HUES48 (cell line): ENCODE measurements around the gene SHISA7.

ENCODE experiments used
- H3K27ac ChIP-seq: one replicate; pipeline ENCODE4 v1.7.0; 2013; ENCODE audit warnings: low read depth, low read length, inconsistent platforms
- H3K27me3 ChIP-seq: 2 replicates; pipeline ENCODE4 v1.6.1; 2013; ENCODE audit warnings: mild to moderate bottlenecking, low read length; ENCODE audit not compliant: control insufficient read depth, insufficient read depth
- H3K36me3 ChIP-seq: 2 replicates; pipeline ENCODE4 v1.6.1; 2013; ENCODE audit warnings: low read length; ENCODE audit not compliant: control insufficient read depth, insufficient read depth
- H3K4me1 ChIP-seq: 2 replicates; pipeline ENCODE4 v1.6.1; 2013; ENCODE audit warnings: mild to moderate bottlenecking, low read length; ENCODE audit not compliant: control insufficient read depth, insufficient read depth
- H3K4me3 ChIP-seq: 2 replicates; pipeline ENCODE4 v1.5.1; 2013; ENCODE audit warnings: mild to moderate bottlenecking, low read depth, low read length
- H3K9ac ChIP-seq: 2 replicates; pipeline ENCODE4 v1.6.1; 2013; ENCODE audit warnings: mild to moderate bottlenecking, low read depth, low read length, moderate library complexity
- H3K9me3 ChIP-seq: 2 replicates; pipeline ENCODE4 v1.6.1; 2013; ENCODE audit warnings: low read length; ENCODE audit not compliant: control insufficient read depth, insufficient read depth

The SHISA7 gene

DNA sequence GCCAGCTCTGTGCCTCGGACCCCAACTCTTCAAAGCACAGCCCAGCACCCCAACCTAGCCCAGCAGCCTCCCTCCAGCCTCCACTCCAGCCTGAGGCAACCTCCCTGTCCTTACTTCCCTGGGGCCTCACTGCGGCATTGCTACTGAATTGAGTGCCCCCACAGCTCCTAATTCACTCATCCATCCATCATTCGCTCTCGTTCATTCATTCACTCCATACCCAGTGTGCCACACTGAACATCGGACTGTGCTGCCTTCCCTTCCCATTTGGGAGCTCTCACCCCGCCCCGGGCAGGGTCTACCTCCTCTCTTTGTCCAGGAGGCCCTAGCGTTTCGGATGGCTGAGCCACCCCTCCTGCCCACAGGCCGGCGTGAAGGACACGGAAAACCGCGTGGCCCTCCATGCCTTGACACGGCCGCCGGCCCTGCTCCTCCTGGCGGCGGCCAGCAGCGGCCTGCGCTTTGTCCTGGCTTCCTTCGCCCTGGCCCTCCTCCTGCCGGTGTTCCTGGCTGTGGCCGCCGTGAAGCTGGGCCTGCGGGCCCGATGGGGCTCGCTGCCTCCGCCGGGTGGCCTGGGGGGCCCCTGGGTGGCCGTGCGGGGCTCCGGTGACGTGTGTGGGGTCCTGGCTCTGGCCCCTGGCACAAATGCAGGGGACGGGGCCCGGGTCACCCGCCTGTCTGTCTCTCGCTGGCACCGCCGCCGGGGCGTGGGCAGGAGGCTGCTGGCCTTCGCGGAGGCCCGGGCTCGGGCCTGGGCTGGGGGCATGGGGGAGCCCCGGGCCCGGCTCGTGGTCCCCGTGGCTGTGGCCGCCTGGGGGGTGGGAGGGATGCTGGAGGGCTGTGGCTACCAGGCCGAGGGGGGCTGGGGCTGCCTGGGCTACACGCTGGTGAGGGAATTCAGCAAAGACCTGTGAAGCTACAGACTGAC is 43.2 kb upstream of the SHISA7 start:
- peaks cover 41% of the 10 kb centered on the region for H3K4me1 ChIP-seq
- peaks cover 4% of the 10 kb centered on the region; the same call in 1 of the 2 replicates for H3K36me3 ChIP-seq
- H3K9ac ChIP-seq = no peak overlapping the region; the same call in 1 of the 2 replicates
- no peaks in the 10 kb centered on the region for H3K9me3 ChIP-seq
- H3K27me3 ChIP-seq = no peaks in the 10 kb centered on the region
- H3K27ac ChIP-seq = peak overlapping the region; percentile 75
- peak overlapping the region; percentile 89; the same call in 1 of the 2 replicates for H3K4me3 ChIP-seq

- Histone ChIP-seq H3K36me3 (peaks cover 4% of the 10 kb centered on the region; the same call in 1 of the 2 replicates), H3K9ac (peak overlapping the region; percentile 66), H3K9me3 (no peaks in the 10 kb centered on the region), H3K4me3 (peak overlapping the region; percentile 89), H3K27ac (peak overlapping the region; percentile 74), H3K27me3 (no peaks in the 10 kb centered on the region), H3K4me1 (peaks cover 42% of the 10 kb centered on the region)
Measured at GRCh38 chr19:55485439-55486011, 42.4 kb upstream of the SHISA7 start.

DNA sequence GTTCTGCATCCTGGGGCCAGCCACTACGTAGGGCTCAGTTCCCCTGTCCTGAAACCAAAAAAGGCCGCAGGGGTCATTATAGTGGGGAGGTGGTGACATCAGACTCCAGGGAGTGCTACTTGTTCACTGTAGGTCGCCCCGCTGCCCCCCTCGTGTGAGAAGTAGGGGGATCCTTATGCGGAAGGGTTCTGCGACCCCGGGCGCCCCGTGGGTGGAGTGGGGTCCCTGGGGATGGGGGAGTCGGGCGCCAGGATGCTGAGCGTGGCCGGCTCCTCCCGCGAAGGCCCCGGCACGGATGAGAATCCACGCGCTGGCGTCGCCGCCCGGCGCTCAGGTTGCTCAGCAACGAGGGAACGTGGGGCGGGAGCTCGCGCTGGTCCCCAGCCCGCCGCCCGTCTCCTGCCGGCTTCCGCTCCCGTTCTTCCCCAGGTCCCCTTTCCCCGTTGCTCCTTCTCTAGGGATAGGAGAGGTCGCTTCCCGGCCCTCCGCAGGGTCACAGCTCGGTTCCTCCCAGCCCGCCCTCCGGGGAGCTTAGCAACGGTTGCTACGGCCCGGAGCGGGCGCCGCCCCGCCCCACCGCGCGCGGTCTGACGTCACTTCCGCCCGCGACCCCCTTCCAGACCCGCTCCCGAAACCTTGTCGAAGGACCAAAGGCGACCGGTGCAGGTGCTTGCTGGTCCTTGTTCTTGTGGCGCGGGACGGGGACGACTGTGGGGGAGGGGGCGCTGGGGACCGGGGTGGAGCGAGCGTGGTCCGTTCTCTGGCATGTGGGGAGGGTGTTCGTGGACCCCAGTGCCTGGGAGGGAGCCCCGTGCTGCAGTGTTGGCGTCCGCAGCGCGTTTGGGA is 41.7 kb upstream of the SHISA7 start, which contains the start of gene NAT14:
Gene NAT14, plus strand, starts transcription at position 596 of the 846 bp plus-strand sequence. CDS start 521 bp downstream, outside the sequence.
- peak within 1 kb of the TSS; percentile 89 for H3K4me3 ChIP-seq
- peak within 1 kb of the TSS; percentile 66 for H3K9ac ChIP-seq
- no peaks in the 10 kb centered on the region for H3K9me3 ChIP-seq
- peaks cover 4% of the 10 kb centered on the region; the same call in 1 of the 2 replicates for H3K36me3 ChIP-seq
- peak within 1 kb of the TSS; percentile 74 for H3K27ac ChIP-seq
- H3K4me1 ChIP-seq = peaks cover 42% of the 10 kb centered on the region
- H3K27me3 ChIP-seq = no peaks in the 10 kb centered on the region

DNA sequence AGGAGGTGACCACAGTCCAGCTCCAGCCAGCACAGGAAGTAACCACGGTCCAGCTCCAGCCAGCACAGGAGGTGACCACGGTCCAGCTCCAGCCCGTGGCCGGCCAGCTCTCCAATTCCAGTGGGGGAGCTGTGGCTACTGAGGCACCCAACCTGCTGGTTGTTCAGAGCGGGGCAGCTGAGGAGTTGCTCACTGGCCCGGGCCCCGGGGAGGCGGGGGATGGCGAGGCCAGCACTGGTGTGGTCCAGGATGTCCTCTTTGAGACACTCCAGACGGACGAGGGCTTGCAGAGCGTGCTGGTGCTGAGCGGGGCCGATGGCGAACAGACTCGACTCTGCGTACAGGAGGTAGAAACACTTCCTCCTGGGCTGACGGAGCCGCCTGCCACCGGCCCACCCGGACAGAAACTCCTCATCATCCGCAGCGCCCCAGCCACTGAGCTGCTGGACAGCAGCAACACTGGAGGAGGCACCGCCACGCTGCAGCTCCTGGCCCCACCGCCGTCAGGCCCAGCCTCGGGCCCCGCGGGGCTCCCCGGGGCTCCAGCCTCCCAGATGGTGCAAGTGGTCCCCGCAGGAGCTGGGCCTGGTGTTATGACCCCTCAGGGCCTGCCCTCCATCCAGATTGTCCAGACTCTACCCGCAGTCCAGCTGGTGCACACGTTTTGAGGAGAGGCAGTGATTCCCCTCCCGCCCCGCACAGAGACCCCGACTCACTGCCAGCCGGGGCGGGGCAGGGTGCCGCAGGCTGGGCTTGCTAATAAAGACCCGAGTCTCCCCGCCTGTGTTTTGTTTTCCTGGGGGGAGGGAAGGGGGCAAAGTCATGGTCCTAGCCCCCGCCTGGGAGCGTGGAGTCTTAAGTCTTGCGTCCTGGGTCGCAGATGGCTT is 40.8 kb upstream of the SHISA7 start:
- H3K27ac ChIP-seq = peak overlapping the region; percentile 74
- no peaks in the 10 kb centered on the region for H3K9me3 ChIP-seq
- no peak overlapping the region for H3K9ac ChIP-seq
- peaks cover 34% of the 10 kb centered on the region for H3K4me1 ChIP-seq
- peaks cover 4% of the 10 kb centered on the region; the same call in 1 of the 2 replicates for H3K36me3 ChIP-seq
- peak overlapping the region; percentile 89 for H3K4me3 ChIP-seq
- no peaks in the 10 kb centered on the region for H3K27me3 ChIP-seq

DNA sequence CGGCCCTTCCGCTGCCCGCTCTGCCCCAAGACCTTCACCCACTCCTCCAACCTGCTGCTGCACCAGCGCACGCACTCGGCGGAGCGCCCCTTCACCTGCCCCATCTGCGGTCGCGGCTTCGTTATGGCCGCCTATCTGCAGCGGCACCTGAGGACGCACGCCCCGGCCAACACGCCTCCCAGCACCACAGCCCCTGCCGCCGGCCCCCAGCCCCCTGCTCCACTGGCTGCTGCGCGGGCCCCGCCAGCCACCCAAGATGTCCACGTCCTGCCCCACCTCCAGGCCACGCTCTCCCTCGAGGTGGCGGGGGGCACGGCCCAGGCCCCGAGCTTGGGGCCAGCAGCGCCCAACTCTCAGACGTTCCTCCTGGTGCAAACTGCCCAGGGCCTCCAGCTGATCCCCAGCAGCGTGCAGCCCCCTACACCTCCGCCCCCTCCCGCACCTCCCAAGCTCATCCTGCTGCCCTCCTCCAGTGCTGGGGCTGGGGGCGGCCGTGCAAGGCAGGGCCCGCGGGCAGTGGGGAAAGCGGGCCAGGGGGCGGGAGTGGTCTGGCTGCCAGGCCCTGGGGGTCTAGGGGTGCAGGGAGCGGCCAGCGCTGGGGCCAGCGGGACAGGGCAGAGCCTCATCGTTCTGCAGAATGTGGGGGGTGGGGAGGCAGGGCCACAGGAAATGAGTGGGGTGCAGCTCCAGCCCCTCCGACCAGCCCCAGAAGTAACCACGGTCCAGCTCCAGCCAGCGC is 40.0 kb upstream of the SHISA7 start:
- H3K27ac ChIP-seq = no peak overlapping the region
- H3K9ac ChIP-seq = no peak overlapping the region
- H3K36me3 ChIP-seq = peaks cover 4% of the 10 kb centered on the region; the same call in 1 of the 2 replicates
- H3K4me3 ChIP-seq = no peak overlapping the region
- no peaks in the 10 kb centered on the region for H3K27me3 ChIP-seq
- no peaks in the 10 kb centered on the region for H3K9me3 ChIP-seq
- peaks cover 30% of the 10 kb centered on the region for H3K4me1 ChIP-seq

DNA sequence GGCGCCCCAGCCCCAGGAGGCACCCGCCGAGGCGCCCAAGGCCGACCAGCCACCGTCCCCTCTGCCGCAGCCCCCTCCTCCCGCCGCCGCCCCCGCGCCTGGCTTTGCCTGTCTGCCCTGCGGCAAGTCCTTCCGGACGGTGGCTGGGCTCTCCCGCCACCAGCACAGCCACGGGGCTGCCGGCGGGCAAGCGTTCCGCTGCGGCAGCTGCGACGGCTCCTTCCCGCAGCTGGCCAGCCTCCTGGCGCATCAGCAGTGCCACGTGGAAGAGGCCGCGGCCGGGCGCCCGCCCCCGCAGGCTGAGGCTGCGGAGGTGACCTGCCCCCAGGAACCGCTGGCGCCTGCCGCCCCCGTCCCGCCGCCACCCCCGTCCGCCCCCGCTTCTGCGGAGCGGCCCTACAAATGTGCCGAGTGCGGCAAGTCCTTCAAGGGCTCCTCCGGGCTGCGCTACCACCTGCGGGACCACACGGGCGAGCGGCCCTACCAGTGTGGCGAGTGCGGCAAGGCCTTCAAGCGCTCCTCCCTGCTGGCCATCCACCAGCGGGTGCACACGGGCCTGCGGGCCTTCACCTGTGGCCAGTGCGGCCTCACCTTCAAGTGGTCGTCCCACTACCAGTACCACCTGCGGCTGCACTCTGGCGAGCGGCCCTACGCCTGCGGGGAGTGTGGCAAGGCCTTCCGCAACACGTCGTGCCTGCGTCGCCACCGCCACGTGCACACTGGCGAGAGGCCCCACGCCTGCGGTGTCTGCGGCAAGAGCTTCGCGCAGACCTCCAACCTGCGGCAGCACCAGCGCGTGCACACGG is 39.3 kb upstream of the SHISA7 start:
- Histone ChIP-seq H3K9ac (no peak overlapping the region), H3K27ac (no peak overlapping the region), H3K27me3 (no peaks in the 10 kb centered on the region), H3K36me3 (peaks cover 4% of the 10 kb centered on the region; the same call in 1 of the 2 replicates), H3K4me3 (no peak overlapping the region), H3K4me1 (peaks cover 25% of the 10 kb centered on the region), H3K9me3 (no peaks in the 10 kb centered on the region)

DNA sequence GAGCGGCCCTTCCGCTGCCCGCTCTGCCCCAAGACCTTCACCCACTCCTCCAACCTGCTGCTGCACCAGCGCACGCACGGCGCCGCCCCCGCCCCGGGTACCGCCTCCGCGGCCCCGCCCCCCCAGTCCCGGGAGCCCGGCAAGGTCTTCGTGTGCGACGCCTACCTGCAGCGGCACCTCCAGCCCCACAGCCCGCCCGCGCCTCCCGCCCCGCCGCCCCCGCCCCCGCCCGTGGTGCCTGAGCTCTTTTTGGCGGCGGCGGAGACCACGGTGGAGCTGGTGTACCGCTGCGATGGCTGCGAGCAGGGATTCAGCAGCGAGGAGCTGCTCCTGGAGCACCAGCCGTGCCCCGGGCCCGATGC is 38.7 kb upstream of the SHISA7 start:
- no peak overlapping the region for H3K4me3 ChIP-seq
- H3K27ac ChIP-seq = no peak overlapping the region
- H3K27me3 ChIP-seq = no peaks in the 10 kb centered on the region
- H3K9me3 ChIP-seq = no peaks in the 10 kb centered on the region
- H3K36me3 ChIP-seq = peaks cover 4% of the 10 kb centered on the region; the same call in 1 of the 2 replicates
- H3K4me1 ChIP-seq = peaks cover 19% of the 10 kb centered on the region
- H3K9ac ChIP-seq = no peak overlapping the region

GRCh38 chr19:55481148-55481793 is 38.2 kb upstream of the SHISA7 start:
- Histone ChIP-seq H3K27me3 (no peaks in the 10 kb centered on the region), H3K9me3 (no peaks in the 10 kb centered on the region), H3K27ac (no peak overlapping the region), H3K4me3 (no peak overlapping the region), H3K9ac (no peak overlapping the region), H3K36me3 (peaks cover 4% of the 10 kb centered on the region; the same call in 1 of the 2 replicates), H3K4me1 (peaks cover 18% of the 10 kb centered on the region; the same call in 1 of the 2 replicates)
